Natural killer cell treated with Interleukin-12 subunit alpha and Interleukin-12 subunit beta and Interleukin-15 and Interleukin-18, amount 100 ng/mL, for 72 hours (primary cell): ENCODE data around the gene BRPF3. TPM values are rescaled to one million over a fixed set of nuclear protein-coding genes. Genes with fewer than 3 reads are reported as not detected.
A peak's percentile ranks its signal among the peaks of the same experiment; 100 is the strongest.

Source experiments
- ATAC-seq, 2 donors: fragments of 150-1000 bp; cut with Tn5 transposase in 1 of 2; sonication (Bioruptor Pico), chemical (Tn5 transposase) in 1 of 2; 2 replicates each; pipeline ENCODE4 v1.10.0; 2021
- DNase-seq: peaks from one replicate; pipeline ENCODE4 v3.0.0; 2022; ENCODE audit warnings: low spot score
- H3K27ac Mint-ChIP-seq, 2 donors: 1 replicate in 1 of 2; 2 replicates in 1 of 2; pipeline ENCODE4 v1.8.0; 2022; ENCODE audit warnings: mixed read lengths in 2 of 2, mild to moderate bottlenecking in 1 of 2, moderate library complexity in 1 of 2
- H3K27me3 Mint-ChIP-seq, 2 donors: 1 replicate in 1 of 2; 2 replicates in 1 of 2; pipeline ENCODE4 v1.8.0; 2022; ENCODE audit warnings: mixed read lengths in 2 of 2
- H3K36me3 Mint-ChIP-seq: one replicate; pipeline ENCODE4 v1.8.0; 2022; ENCODE audit warnings: mixed read lengths
- H3K4me1 Mint-ChIP-seq, 2 donors: 1 replicate in 1 of 2; 2 replicates in 1 of 2; pipeline ENCODE4 v1.8.0; 2022; ENCODE audit warnings: low read depth in 2 of 2, mixed read lengths in 2 of 2, mild to moderate bottlenecking in 1 of 2
- H3K4me3 Mint-ChIP-seq: one replicate; pipeline ENCODE4 v1.8.0; 2022; ENCODE audit warnings: mixed read lengths
- H3K9me3 Mint-ChIP-seq: 2 replicates; pipeline ENCODE4 v1.8.0; 2022; ENCODE audit warnings: mixed read lengths
- total RNA-seq, 2 donors: library from RNA; stranded (reverse); gene quantifications; one replicate each; pipeline ENCODE4 v1.2.3, GENCODE V29; 2022

BRPF3 gene
- total RNA-seq, 2 donors from 2014 or later, result 37.2 to 43.6 TPM

- Mint-ChIP-seq H3K9me3 (no peaks in the 10 kb centered on the region), H3K27ac (no peak overlapping the region), H3K4me3 (no peak overlapping the region), H3K4me1 (peaks cover 0 to 14% of the 10 kb centered on the region in 2 donors), H3K36me3 (peaks cover 12% of the 10 kb centered on the region), H3K27me3 (no peaks in the 10 kb centered on the region)
- ATAC-seq (no peak), DNase-seq (no peak)
Observed at GRCh38 chr6:36227379-36228228, 31.1 kb downstream of the BRPF3 start.

GRCh38 chr6:36229223-36229622 is 32.7 kb downstream of the BRPF3 start:
- peaks cover 12% of the 10 kb centered on the region for H3K36me3 Mint-ChIP-seq
- H3K4me1 Mint-ChIP-seq, result peaks cover 0 to 12% of the 10 kb centered on the region in 2 donors
- H3K27me3 Mint-ChIP-seq, result no peaks in the 10 kb centered on the region
- peak overlapping the region in 1 of 2 donors; percentile 35 for H3K27ac Mint-ChIP-seq
- H3K4me3 Mint-ChIP-seq, result no peak overlapping the region
- DNase-seq (no peak), ATAC-seq (no peak)
- H3K9me3 Mint-ChIP-seq, result no peaks in the 10 kb centered on the region

GRCh38 chr6:36230371-36230770 is 33.8 kb downstream of the BRPF3 start:
- peaks cover 0 to 16% of the 10 kb centered on the region in 2 donors for H3K4me1 Mint-ChIP-seq

GRCh38 chr6:36232172-36232571 is 35.6 kb downstream of the BRPF3 start:
- peaks cover 12% of the 10 kb centered on the region for H3K36me3 Mint-ChIP-seq
- ATAC-seq, result no peak
- H3K27me3 Mint-ChIP-seq, result no peaks in the 10 kb centered on the region
- no peak overlapping the region for H3K4me3 Mint-ChIP-seq
- H3K9me3 Mint-ChIP-seq, result no peaks in the 10 kb centered on the region
- peaks cover 0 to 14% of the 10 kb centered on the region in 2 donors for H3K4me1 Mint-ChIP-seq
- H3K27ac Mint-ChIP-seq, result no peak overlapping the region
- no peak for DNase-seq

More at GRCh38 chr6:36230371-36230770, 33.8 kb downstream of the BRPF3 start:
- Mint-ChIP-seq H3K27me3 (no peaks in the 10 kb centered on the region), H3K36me3 (peaks cover 12% of the 10 kb centered on the region), H3K4me3 (no peak overlapping the region), H3K27ac (peak overlapping the region in 1 of 2 donors; percentile 55), H3K9me3 (no peaks in the 10 kb centered on the region)
- DNase-seq (no peak), ATAC-seq (no peak)

GRCh38 chr6:36235309-36235708 is 38.8 kb downstream of the BRPF3 start:
- Mint-ChIP-seq H3K4me3 (no peak overlapping the region), H3K36me3 (peaks cover 12% of the 10 kb centered on the region), H3K9me3 (no peaks in the 10 kb centered on the region), H3K4me1 (peaks cover 0 to 9% of the 10 kb centered on the region in 2 donors), H3K27me3 (no peaks in the 10 kb centered on the region), H3K27ac (no peak overlapping the region)
- peak in 1 of 2 donors; percentile 14 for ATAC-seq
- DNase-seq, result no peak

- ATAC-seq (no peak), DNase-seq (no peak)
- peaks cover 0 to 9% of the 10 kb centered on the region in 2 donors for H3K4me1 Mint-ChIP-seq
- no peaks in the 10 kb centered on the region for H3K9me3 Mint-ChIP-seq
- H3K27me3 Mint-ChIP-seq, result no peaks in the 10 kb centered on the region
- peaks cover 9% of the 10 kb centered on the region for H3K36me3 Mint-ChIP-seq
- no peak overlapping the region for H3K4me3 Mint-ChIP-seq
- no peak overlapping the region for H3K27ac Mint-ChIP-seq
Observed at GRCh38 chr6:36235862-36236261, 39.3 kb downstream of the BRPF3 start.

- no peak overlapping the region for H3K4me3 Mint-ChIP-seq
- peaks cover 4 to 10% of the 10 kb centered on the region in 2 donors for H3K4me1 Mint-ChIP-seq
- no peak for ATAC-seq
Observed at GRCh38 chr6:36239774-36240173, 43.2 kb downstream of the BRPF3 start.

GRCh38 chr6:36241728-36242127 is 45.2 kb downstream of the BRPF3 start:
- H3K36me3 Mint-ChIP-seq, result no peaks in the 10 kb centered on the region
- no peak for DNase-seq
- H3K27ac Mint-ChIP-seq, result no peak overlapping the region
- H3K4me1 Mint-ChIP-seq, result peaks cover 0 to 10% of the 10 kb centered on the region in 2 donors
- no peak for ATAC-seq
- H3K9me3 Mint-ChIP-seq, result no peaks in the 10 kb centered on the region
- no peak overlapping the region for H3K4me3 Mint-ChIP-seq
- peaks cover 5% of the 10 kb centered on the region in 2 donors for H3K27me3 Mint-ChIP-seq

More at GRCh38 chr6:36239774-36240173, 43.2 kb downstream of the BRPF3 start:
- Mint-ChIP-seq H3K27me3 (peaks cover 5% of the 10 kb centered on the region in 2 donors), H3K36me3 (no peaks in the 10 kb centered on the region), H3K9me3 (no peaks in the 10 kb centered on the region), H3K27ac (no peak overlapping the region)
- no peak for DNase-seq

GRCh38 chr6:36242161-36242560 is 45.6 kb downstream of the BRPF3 start:
- ATAC-seq (no peak), DNase-seq (no peak)
- H3K36me3 Mint-ChIP-seq, result no peaks in the 10 kb centered on the region
- H3K27ac Mint-ChIP-seq, result no peak overlapping the region
- H3K27me3 Mint-ChIP-seq, result peaks cover 5% of the 10 kb centered on the region in 2 donors
- no peak overlapping the region for H3K4me3 Mint-ChIP-seq
- no peaks in the 10 kb centered on the region for H3K9me3 Mint-ChIP-seq
- peaks cover 3 to 10% of the 10 kb centered on the region in 2 donors for H3K4me1 Mint-ChIP-seq

- Mint-ChIP-seq H3K4me1 (peaks cover 4 to 10% of the 10 kb centered on the region in 2 donors), H3K27me3 (peaks cover 5% of the 10 kb centered on the region in 2 donors), H3K27ac (no peak overlapping the region), H3K9me3 (no peaks in the 10 kb centered on the region), H3K4me3 (no peak overlapping the region), H3K36me3 (no peaks in the 10 kb centered on the region)
- ATAC-seq (no peak), DNase-seq (no peak)
Observed at GRCh38 chr6:36242626-36243025, 46.1 kb downstream of the BRPF3 start.

- Mint-ChIP-seq H3K9me3 (no peaks in the 10 kb centered on the region), H3K36me3 (no peaks in the 10 kb centered on the region), H3K4me3 (no peak overlapping the region), H3K4me1 (peaks cover 4 to 10% of the 10 kb centered on the region in 2 donors), H3K27ac (no peak overlapping the region), H3K27me3 (peaks cover 5% of the 10 kb centered on the region in 2 donors)
- ATAC-seq, result no peak
- DNase-seq, result no peak
Observed at GRCh38 chr6:36243562-36244212, 47.1 kb downstream of the BRPF3 start.

GRCh38 chr6:36244641-36245280 is 48.2 kb downstream of the BRPF3 start:
- Mint-ChIP-seq H3K27ac (no peak overlapping the region), H3K4me3 (no peak overlapping the region), H3K4me1 (peaks cover 4 to 10% of the 10 kb centered on the region in 2 donors), H3K36me3 (no peaks in the 10 kb centered on the region), H3K27me3 (peaks cover 5% of the 10 kb centered on the region in 2 donors), H3K9me3 (no peaks in the 10 kb centered on the region)
- DNase-seq (no peak), ATAC-seq (no peak)

GRCh38 chr6:36245572-36246061 is 49.1 kb downstream of the BRPF3 start:
- no peak for DNase-seq
- Mint-ChIP-seq H3K4me3 (no peak overlapping the region), H3K27me3 (peaks cover 5% of the 10 kb centered on the region in 2 donors), H3K9me3 (no peaks in the 10 kb centered on the region), H3K4me1 (peaks cover 4 to 10% of the 10 kb centered on the region in 2 donors), H3K36me3 (no peaks in the 10 kb centered on the region), H3K27ac (no peak overlapping the region)
- no peak for ATAC-seq
